GM18505 (cell line): Measurements from ENCODE around the gene CORO7.

Experiments
- ATAC-seq: cut with Tn5 transposase; IDR thresholded peaks from one replicate; pipeline ENCODE4 v1.9.1; 2021; ENCODE audit not compliant: unreplicated experiment
- POLR2A ChIP-seq: IDR thresholded peaks from 4 replicates; pipeline ENCODE4 v1.6.1; 2011; ENCODE audit warnings: borderline replicate concordance; ENCODE audit not compliant: insufficient read depth, insufficient read length; ENCODE audit errors: extremely low read depth

Gene CORO7

GRCh38 chr16:4385789-4386450, 30.5 kb downstream of the CORO7 start:
- no peak for TF ChIP-seq POLR2A
- ATAC-seq = no peak

GRCh38 chr16:4385066-4385788, 31.2 kb downstream of the CORO7 start:
- no peak for ATAC-seq
- TF ChIP-seq POLR2A = no peak

GRCh38 chr16:4384509-4384942, 31.9 kb downstream of the CORO7 start:
- no peak for TF ChIP-seq POLR2A
- no peak for ATAC-seq

- TF ChIP-seq POLR2A = no peak
- ATAC-seq = no peak
Observed at GRCh38 chr16:4383591-4384444, 32.6 kb downstream of the CORO7 start.

GRCh38 chr16:4382795-4383357, 33.5 kb downstream of the CORO7 start:
- TF ChIP-seq POLR2A = no peak
- ATAC-seq = no peak

GRCh38 chr16:4381935-4382794, 34.2 kb downstream of the CORO7 start:
- no peak for TF ChIP-seq POLR2A
- ATAC-seq = no peak

GRCh38 chr16:4381072-4381934, 35.1 kb downstream of the CORO7 start:
- TF ChIP-seq POLR2A = no peak
- no peak for ATAC-seq

GRCh38 chr16:4380119-4381063, 36.0 kb downstream of the CORO7 start:
- ATAC-seq = no peak
- TF ChIP-seq POLR2A = no peak

GRCh38 chr16:4378999-4379690, 37.3 kb downstream of the CORO7 start:
- no peak for ATAC-seq
- TF ChIP-seq POLR2A = no peak

GRCh38 chr16:4378161-4378666, 38.2 kb downstream of the CORO7 start:
- no peak for ATAC-seq
- TF ChIP-seq POLR2A = no peak
